Epithelial cell of esophagus (primary cell): ENCODE data around the gene IFT80.

Source experiments
- DNase-seq: peaks from one replicate; pipeline ENCODE4 v3.0.0; 2010; ENCODE audit warnings: low read depth
- H3K4me3 ChIP-seq: 2 replicates; pipeline ENCODE4 v1.5.1; 2011; ENCODE audit warnings: mild to moderate bottlenecking, low read length, control low read depth
- TF ChIP-seq, protein P1 (sequence below): IDR thresholded peaks from 2 replicates; pipeline ENCODE4 v1.5.1; 2011; ENCODE audit warnings: low read depth, mild to moderate bottlenecking, low read length, control low read depth, inconsistent platforms; ENCODE audit not compliant: insufficient read depth; ENCODE audit errors: missing control alignments

Gene IFT80

DNA sequence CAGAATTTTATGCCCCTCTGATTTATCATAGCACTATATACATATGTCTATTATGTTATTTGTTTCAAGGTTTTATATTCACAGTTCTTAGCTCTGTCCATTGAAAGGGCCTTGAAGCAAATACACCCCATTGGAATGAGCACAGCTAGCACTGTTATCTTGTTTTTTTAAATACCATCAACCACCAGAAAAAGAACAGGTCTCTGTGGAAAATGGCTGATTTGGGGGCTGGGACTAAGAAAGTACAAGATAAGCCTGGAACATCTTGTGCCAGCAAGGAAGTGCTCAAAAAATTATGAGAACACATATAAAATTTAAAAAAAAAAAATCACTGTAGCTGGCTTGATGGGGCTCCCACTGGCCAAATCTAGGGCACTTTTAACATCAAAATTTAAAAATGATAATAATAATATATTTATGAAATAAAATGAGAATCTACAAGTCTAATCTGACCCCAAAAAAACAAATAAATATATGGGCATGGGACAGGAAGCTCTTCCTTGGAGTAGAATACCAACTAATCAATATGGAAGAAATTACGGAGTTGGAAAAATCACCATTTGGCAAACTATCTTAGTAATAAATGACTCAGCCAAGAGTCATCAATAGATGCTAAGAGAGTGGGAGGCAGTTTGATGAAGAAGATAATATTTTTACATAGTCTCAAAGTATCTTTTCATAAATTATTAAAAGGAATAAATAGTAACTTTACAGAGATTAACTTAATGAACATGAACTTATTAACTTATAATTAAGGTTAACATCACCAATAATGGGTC lies 20.5 kb downstream of the IFT80 start:
- TF ChIP-seq, protein P1, sequence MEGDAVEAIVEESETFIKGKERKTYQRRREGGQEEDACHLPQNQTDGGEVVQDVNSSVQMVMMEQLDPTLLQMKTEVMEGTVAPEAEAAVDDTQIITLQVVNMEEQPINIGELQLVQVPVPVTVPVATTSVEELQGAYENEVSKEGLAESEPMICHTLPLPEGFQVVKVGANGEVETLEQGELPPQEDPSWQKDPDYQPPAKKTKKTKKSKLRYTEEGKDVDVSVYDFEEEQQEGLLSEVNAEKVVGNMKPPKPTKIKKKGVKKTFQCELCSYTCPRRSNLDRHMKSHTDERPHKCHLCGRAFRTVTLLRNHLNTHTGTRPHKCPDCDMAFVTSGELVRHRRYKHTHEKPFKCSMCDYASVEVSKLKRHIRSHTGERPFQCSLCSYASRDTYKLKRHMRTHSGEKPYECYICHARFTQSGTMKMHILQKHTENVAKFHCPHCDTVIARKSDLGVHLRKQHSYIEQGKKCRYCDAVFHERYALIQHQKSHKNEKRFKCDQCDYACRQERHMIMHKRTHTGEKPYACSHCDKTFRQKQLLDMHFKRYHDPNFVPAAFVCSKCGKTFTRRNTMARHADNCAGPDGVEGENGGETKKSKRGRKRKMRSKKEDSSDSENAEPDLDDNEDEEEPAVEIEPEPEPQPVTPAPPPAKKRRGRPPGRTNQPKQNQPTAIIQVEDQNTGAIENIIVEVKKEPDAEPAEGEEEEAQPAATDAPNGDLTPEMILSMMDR = no peak
- DNase-seq = no peak
- H3K4me3 ChIP-seq = no peak overlapping the region

- H3K4me3 ChIP-seq = no peak overlapping the region
- no peak for DNase-seq
- TF ChIP-seq, protein P1 = no peak
Measured at GRCh38 chr3:160376681-160377080, 22.3 kb downstream of the IFT80 start.

DNA sequence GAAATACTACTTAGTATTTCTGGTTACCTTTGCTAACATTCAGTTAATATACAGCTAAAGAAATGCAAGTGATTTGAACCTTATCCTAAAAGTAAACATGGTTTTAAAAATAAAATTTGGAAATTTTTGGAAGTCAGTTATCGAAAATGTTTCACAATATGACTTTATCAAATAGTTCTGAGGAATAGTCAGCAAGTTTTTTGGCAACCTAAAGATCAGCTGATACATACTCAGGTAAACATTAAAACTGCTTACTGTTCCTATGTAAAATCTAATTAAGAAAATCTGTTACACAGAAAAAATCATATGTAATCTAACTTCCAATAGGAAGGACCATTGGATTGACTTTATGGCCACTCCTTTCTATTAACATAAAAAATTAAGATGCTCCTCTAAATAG lies 24.1 kb downstream of the IFT80 start:
- DNase-seq = no peak
- TF ChIP-seq, protein P1 = no peak
- H3K4me3 ChIP-seq = no peak overlapping the region

DNA sequence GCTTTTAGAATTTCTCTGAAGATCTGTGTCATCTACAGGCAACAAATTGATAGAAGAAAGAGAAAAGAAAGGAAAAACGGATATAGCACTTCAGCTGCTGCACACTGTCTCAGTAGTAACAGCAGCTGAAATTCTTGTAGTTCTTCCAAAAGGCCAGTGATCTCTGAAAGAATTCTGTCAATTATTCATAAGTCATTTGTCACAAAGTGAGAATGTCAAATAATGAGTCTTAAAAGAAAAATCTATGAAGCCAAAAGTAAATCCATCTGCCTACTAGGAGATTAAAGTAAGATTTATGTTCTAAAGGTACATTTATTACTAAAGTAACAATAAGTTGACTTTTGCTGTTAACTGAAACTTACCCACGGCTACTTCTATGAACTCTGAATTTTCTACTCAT lies 24.6 kb downstream of the IFT80 start:
- DNase-seq = no peak
- TF ChIP-seq, protein P1 = no peak
- no peak overlapping the region for H3K4me3 ChIP-seq

GRCh38 chr3:160373655-160374054 lies 25.4 kb downstream of the IFT80 start:
- DNase-seq = no peak
- no peak overlapping the region for H3K4me3 ChIP-seq
- TF ChIP-seq, protein P1 = no peak

- DNase-seq = no peak
- no peak overlapping the region for H3K4me3 ChIP-seq
- TF ChIP-seq, protein P1 = no peak
Measured at GRCh38 chr3:160372780-160373179, 26.2 kb downstream of the IFT80 start.
